A204.1 (cell line): Measurements from ENCODE around the gene ARID1B.

Experiments
- FAIRE-seq: peaks from 2 replicates; lab custom pipeline; 2012; peaks lifted over from hg19 to GRCh38; lab: Jason Lieb, UNC

Gene ARID1B

GRCh38 chr6:156773935-156774852 is 3.0 kb upstream of the ARID1B start:
- FAIRE-seq: no peak

DNA sequence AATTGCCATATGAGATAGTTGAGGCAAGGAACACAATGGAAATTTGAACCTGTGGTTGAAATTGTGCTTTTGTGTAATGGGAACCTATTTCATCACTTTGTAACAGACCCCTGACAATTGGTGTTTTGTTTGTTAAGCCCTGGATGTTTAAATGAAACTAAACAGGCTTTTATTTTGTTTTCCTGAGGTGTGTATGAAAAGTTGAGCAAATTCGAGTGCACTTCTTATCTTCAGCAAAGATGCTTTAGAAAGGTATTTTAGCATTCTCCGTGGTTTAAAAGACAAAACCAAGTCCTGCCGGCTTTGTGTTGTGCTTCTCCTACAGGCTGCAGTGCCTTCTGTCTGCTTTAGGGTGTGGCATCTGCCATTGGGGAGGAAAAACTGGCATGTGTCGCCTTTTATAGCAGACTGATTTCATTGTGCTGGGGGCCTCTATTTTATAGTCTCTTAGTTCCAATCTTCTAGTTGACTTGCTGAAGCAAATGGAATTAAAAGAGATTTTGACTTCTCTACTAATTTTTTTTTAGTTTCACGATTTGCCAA is 2.2 kb upstream of the ARID1B start:
- FAIRE-seq: no peak

DNA sequence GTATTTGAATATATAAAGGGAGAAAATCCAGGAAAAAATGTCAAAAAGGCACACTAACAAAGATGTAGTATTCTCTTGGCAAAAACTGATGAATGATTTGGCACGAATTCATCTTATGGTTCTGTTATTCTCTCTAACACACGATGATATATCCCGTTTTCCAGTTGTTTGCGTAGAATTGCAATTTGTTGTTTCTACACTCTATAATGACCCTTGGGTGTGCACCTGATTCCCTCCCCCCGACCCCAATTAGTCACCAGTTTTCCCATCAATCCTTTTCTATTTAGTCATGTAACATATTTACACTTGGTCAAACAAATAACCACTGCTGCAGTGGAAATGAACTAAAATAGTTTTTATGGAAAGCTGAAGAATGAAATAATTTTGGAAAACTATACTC is 1.5 kb upstream of the ARID1B start:
- no peak for FAIRE-seq

GRCh38 chr6:156776470-156776839 is 723 bp upstream of the ARID1B start:
- FAIRE-seq: no peak

DNA sequence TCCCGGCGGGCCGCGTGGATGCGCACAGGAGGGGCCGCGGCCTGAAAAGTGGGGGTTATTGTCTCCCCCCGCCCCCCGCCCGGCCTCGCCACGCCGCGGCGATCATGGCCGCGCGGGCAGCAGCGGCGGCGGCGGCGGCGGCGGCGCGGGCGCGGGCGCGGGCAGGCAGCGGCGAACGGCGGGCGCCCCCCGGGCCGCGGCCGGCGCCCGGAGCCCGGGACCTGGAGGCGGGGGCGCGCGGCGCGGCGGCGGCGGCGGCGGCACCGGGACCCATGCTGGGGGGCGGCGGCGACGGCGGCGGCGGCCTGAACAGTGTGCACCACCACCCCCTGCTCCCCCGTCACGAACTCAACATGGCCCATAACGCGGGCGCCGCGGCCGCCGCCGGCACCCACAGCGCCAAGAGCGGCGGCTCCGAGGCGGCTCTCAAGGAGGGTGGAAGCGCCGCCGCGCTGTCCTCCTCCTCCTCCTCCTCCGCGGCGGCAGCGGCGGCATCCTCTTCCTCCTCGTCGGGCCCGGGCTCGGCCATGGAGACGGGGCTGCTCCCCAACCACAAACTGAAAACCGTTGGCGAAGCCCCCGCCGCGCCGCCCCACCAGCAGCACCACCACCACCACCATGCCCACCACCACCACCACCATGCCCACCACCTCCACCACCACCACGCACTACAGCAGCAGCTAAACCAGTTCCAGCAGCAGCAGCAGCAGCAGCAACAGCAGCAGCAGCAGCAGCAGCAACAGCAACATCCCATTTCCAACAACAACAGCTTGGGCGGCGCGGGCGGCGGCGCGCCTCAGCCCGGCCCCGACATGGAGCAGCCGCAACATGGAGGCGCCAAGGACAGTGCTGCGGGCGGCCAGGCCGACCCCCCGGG is 637 bp downstream of the ARID1B start:
- no peak for FAIRE-seq

DNA sequence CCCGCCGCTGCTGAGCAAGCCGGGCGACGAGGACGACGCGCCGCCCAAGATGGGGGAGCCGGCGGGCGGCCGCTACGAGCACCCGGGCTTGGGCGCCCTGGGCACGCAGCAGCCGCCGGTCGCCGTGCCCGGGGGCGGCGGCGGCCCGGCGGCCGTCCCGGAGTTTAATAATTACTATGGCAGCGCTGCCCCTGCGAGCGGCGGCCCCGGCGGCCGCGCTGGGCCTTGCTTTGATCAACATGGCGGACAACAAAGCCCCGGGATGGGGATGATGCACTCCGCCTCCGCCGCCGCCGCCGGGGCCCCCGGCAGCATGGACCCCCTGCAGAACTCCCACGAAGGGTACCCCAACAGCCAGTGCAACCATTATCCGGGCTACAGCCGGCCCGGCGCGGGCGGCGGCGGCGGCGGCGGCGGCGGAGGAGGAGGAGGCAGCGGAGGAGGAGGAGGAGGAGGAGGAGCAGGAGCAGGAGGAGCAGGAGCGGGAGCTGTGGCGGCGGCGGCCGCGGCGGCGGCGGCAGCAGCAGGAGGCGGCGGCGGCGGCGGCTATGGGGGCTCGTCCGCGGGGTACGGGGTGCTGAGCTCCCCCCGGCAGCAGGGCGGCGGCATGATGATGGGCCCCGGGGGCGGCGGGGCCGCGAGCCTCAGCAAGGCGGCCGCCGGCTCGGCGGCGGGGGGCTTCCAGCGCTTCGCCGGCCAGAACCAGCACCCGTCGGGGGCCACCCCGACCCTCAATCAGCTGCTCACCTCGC is 1.5 kb downstream of the ARID1B start:
- FAIRE-seq: no peak

GRCh38 chr6:156779206-156780094 is 2.3 kb downstream of the ARID1B start:
- FAIRE-seq: no peak

DNA sequence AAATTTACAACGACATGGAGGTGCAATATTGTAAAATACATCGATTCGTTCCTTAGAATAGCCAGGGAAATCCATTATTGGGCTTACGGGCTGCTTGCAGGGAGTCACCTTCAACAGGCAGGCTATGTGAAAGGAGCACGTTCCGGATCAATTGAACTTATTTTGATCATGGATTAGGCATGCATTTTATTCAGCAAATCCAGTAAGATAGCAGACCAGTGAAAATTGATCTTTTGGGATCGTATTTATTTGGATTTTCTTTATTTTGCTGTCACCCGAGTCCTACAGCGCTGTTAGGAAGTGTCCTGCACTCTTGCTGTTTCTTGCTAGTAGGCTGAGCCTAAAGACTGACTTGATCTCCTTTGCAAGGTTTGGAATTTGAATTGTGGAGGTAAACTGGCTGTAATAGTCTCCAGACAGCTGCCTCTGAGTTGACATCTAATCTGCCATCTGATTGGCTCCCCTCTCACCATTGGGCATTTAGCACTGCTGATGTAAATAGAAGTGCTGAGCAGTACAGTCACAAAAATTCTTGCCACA is 3.0 kb downstream of the ARID1B start:
- FAIRE-seq: peak; percentile 96

- peak; percentile 16 for FAIRE-seq
Measured at GRCh38 chr6:156780962-156781853, 4.0 kb downstream of the ARID1B start.

DNA sequence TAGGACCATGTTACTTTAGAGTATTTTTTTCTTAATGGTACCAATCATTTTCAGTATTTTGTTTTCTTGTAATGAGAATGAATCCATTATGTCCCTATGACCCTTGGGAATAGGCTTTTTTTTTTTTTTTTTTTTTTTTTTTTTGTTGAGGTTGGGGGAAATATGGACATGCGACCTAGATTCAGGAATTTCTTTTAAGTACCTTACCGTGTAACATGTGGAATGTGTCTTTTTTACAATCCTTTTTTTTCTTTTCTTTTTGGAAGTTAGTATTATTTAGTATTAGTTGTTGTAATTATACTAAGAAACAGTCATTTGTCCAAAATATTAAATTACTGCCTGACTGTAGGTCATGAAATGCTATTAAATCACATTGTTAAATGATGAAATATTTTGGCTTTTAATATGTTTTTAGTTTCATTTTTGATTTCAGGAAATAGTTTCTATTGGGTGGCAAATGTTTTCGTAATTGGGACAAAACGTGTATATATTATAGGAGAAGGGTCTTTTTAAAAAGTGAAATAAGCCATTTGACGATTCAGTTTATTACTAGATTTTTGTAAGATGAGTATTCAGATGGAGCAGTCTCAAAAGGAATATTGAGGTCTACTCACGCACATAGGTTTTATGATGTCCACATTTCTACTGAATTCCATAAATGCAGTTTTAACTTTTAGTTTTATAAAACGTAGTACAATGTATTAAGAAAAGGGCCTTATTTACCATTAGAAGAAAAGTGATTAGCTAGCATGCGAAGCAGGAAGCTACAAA is 4.9 kb downstream of the ARID1B start:
- FAIRE-seq: peak; percentile 94

- peak; percentile 60 for FAIRE-seq
Measured at GRCh38 chr6:156782691-156783320, 5.6 kb downstream of the ARID1B start.

GRCh38 chr6:156783958-156784357 is 6.8 kb downstream of the ARID1B start:
- no peak for FAIRE-seq

DNA sequence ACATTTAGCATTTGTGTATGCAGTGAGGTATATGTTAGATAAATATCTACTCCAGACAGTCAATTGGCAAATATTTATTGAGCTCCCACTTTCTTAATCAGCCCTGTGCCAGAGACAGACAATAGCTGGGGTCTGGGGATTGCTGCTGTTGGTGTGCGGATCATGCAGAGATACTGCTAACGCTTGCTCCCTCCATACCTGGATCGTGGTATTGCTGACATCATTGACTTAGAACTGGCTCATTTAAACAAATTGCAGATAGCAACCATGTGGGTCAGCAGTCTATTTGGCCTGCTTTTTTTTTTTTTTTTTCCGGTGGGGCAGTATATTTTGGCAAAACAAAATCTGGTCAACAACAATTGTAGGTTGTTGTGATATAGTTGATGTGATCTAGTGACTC is 9.5 kb downstream of the ARID1B start:
- FAIRE-seq: no peak

- no peak for FAIRE-seq
Measured at GRCh38 chr6:156787569-156788492, 10.7 kb downstream of the ARID1B start.

GRCh38 chr6:156789081-156789943 is 12.1 kb downstream of the ARID1B start:
- FAIRE-seq: no peak

- FAIRE-seq: no peak
Measured at GRCh38 chr6:156790711-156791319, 13.6 kb downstream of the ARID1B start.
